ENCODE measurements around the gene CACFD1.

The CACFD1 gene

GRCh38 chr9:133518200-133518599, 58.4 kb downstream of the CACFD1 start:
- DNase-seq (ENCODE audit: low spot score), result no peak

DNA sequence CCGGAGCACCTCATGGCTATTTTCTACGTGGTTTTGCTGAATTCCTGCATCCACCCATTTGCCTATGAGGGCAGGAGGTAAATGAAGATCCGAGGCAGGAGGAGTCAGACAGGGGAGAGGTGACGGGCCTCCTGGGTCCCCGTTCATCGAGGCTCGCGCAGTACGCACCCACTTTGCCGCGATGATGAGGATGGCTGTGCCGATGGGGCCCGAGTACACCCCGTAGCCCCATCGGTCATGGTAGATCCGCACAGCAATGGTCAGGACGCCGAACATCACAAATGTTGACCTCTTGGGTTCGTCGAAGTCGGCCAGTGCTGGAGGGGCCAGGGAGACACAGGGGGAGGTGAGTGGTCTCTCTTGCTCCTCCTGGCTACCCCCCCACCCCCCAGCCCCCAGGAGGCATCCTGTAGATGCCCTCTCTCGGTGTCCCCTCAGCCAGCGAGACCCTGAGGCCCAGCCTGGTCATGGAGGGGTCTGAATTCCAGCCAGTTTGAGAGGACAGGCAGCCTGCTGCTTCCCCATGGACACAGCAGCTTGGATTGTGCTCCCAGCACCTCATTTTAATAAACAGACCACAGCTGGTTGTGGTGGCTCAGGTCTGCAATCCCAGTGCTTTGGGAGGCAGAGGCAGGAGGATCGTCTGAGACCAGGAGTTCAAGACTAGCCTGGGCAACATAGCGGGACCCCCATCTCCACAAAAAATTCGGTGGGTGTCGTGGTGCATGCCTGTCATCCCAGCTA, 59.1 kb downstream of the CACFD1 start:
- no peak for DNase-seq (ENCODE audit: low spot score)

- no peak for DNase-seq (ENCODE audit: low spot score)
Measured at GRCh38 chr9:133519693-133520092, 59.9 kb downstream of the CACFD1 start.

DNA sequence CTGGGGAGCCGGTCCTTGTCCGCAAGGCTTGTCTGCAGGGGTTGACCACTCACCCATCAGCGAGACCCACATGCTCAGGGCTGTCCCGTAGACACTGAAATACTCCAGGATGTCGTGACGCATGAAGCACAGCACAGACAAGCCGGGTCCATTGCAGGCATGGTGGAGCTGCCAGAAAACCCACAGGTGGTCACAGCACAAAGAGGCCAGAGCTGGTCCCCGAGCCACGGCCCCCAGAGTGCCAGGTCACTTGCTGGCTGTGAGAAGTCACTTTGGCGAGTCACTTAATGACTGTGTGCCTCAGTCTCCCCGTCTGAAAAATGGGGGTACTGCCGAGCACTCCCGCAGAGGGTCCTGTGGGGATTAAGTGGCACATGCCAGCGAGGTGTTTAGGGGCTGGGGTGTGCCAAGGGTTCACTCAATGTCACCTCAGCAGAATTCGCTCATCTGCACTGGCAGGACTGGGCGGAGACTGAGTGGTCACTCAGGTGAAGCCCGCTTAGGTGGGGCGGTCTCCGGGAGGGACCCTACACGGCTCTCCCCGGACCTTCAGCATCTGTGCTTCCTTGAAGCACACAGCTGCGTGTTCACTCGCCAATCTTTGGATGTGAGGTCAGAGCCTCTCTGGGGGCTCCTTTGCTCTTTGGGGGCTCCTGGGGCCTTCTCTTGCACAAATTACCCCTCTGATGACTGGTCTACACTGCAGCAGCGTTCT, 60.5 kb downstream of the CACFD1 start:
- DNase-seq (ENCODE audit: low spot score), result no peak
